DOHH2 (cell line): ENCODE results near the gene PPM1F.

ENCODE experiments used
- H3F3A ChIP-seq: fragments of 200-600 bp; sonication (generic), shearing (Covaris generic); 2 replicates; pipeline ENCODE4 v1.6.0; 2016; ENCODE audit warnings: antibody characterized with exemption, mild to moderate bottlenecking; ENCODE audit not compliant: control insufficient read depth, insufficient read depth
- H3K27ac ChIP-seq: fragments of 200-600 bp; sonication (generic); 2 replicates; pipeline ENCODE4 v1.5.1; 2014; ENCODE audit warnings: low read depth, mild to moderate bottlenecking, low read length, moderate library complexity
- H3K27me3 ChIP-seq: fragments of 200-600 bp; sonication (generic); 2 replicates; pipeline ENCODE4 v1.6.1; 2014; ENCODE audit warnings: mild to moderate bottlenecking, low read length, mixed read lengths; ENCODE audit not compliant: control insufficient read depth
- H3K36me3 ChIP-seq: fragments of 200-600 bp; sonication (generic); 2 replicates; pipeline ENCODE4 v1.6.1; 2014; ENCODE audit warnings: mild to moderate bottlenecking, low read length, moderate library complexity, mixed read lengths; ENCODE audit not compliant: control insufficient read depth
- H3K4me1 ChIP-seq: fragments of 200-600 bp; sonication (generic); 2 replicates; pipeline ENCODE4 v1.6.1; 2014; ENCODE audit warnings: mild to moderate bottlenecking, low read length, mixed read lengths; ENCODE audit not compliant: control insufficient read depth
- H3K4me2 ChIP-seq: fragments of 200-600 bp; sonication (generic); 2 replicates; pipeline ENCODE4 v1.6.0; 2014; ENCODE audit warnings: mild to moderate bottlenecking, low read length, moderate library complexity
- H3K4me3 ChIP-seq: fragments of 200-600 bp; sonication (generic); 2 replicates; pipeline ENCODE4 v1.5.1; 2014; ENCODE audit warnings: mild to moderate bottlenecking, low read length, mixed read lengths
- H3K79me2 ChIP-seq: fragments of 200-600 bp; sonication (generic); 2 replicates; pipeline ENCODE4 v1.6.1; 2014; ENCODE audit warnings: mild to moderate bottlenecking, low read length, mixed read lengths; ENCODE audit not compliant: control insufficient read depth
- H3K9me2 ChIP-seq: fragments of 200-600 bp; sonication (generic); replicated peaks from 2 replicates; pipeline ENCODE4 v1.6.1; 2014; ENCODE audit warnings: mild to moderate bottlenecking, low read length, mixed read lengths; ENCODE audit not compliant: control insufficient read depth
- H3K9me3 ChIP-seq: fragments of 200-600 bp; sonication (generic); 2 replicates; pipeline ENCODE4 v1.6.1; 2014; ENCODE audit warnings: antibody characterized with exemption, low read length, mixed read lengths; ENCODE audit not compliant: control insufficient read depth, insufficient read depth
- H4K20me1 ChIP-seq: fragments of 200-600 bp; sonication (generic); 2 replicates; pipeline ENCODE4 v1.6.0; 2014; ENCODE audit warnings: low read depth, mild to moderate bottlenecking, antibody characterized with exemption, low read length, moderate library complexity; ENCODE audit not compliant: control insufficient read depth, insufficient read depth
- EZH2phosphoT487 ChIP-seq: fragments of 200-600 bp; sonication (generic); IDR thresholded peaks from 2 replicates; pipeline ENCODE4 v1.6.1; 2017; ENCODE audit warnings: borderline replicate concordance, mild to moderate bottlenecking, antibody characterized with exemption, low read length, moderate library complexity, mixed read lengths
- TF ChIP-seq, protein P1 (sequence below): fragments of 200-600 bp; sonication (generic); IDR thresholded peaks from one replicate; pipeline ENCODE4 v1.5.1; 2014; ENCODE audit warnings: antibody characterized with exemption, mild to moderate bottlenecking, low read depth, low read length; ENCODE audit not compliant: poor library complexity, severe bottlenecking

PPM1F gene

DNA sequence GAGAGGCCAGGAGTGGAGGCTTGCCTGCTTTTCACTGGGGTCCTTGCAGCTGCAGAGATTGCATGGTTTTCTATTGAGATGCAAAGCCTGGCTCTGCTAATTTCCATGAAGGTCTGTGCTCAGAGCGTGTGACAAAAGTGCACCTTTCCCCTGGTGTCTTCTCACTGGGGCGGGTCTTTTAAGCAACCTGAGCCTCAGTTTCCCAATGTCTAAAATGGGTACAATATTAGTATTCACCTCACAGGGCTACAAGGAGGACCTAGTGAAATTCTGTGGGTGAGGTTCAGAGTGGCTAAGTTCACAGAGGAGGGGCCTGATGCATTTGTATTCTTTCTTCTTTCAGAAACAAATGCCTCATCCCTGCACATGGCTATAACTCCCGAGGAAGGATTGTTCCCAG lies 20.3 kb downstream of the PPM1F start:
- H3K27me3 ChIP-seq: no peaks in the 10 kb centered on the region
- H4K20me1 ChIP-seq: no peaks in the 10 kb centered on the region
- no peak overlapping the region for H3K4me2 ChIP-seq
- peaks cover 15% of the 10 kb centered on the region for H3K4me1 ChIP-seq
- TF ChIP-seq, protein P1, sequence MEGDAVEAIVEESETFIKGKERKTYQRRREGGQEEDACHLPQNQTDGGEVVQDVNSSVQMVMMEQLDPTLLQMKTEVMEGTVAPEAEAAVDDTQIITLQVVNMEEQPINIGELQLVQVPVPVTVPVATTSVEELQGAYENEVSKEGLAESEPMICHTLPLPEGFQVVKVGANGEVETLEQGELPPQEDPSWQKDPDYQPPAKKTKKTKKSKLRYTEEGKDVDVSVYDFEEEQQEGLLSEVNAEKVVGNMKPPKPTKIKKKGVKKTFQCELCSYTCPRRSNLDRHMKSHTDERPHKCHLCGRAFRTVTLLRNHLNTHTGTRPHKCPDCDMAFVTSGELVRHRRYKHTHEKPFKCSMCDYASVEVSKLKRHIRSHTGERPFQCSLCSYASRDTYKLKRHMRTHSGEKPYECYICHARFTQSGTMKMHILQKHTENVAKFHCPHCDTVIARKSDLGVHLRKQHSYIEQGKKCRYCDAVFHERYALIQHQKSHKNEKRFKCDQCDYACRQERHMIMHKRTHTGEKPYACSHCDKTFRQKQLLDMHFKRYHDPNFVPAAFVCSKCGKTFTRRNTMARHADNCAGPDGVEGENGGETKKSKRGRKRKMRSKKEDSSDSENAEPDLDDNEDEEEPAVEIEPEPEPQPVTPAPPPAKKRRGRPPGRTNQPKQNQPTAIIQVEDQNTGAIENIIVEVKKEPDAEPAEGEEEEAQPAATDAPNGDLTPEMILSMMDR: no peak
- TF ChIP-seq EZH2phosphoT487: no peak
- H3K4me3 ChIP-seq: no peak overlapping the region
- H3K27ac ChIP-seq: no peak overlapping the region
- no peaks in the 10 kb centered on the region for H3K79me2 ChIP-seq
- no peaks in the 10 kb centered on the region for H3K9me3 ChIP-seq
- peaks cover 3% of the 10 kb centered on the region; the same call in 1 of the 2 replicates for H3K36me3 ChIP-seq
- no peaks in the 10 kb centered on the region for H3F3A ChIP-seq
- H3K9me2 ChIP-seq: no peaks in the 10 kb centered on the region

GRCh38 chr22:21931056-21931455 lies 21.6 kb downstream of the PPM1F start:
- Histone ChIP-seq H3K9me3 (no peaks in the 10 kb centered on the region), H3K79me2 (no peaks in the 10 kb centered on the region), H4K20me1 (no peaks in the 10 kb centered on the region), H3K4me1 (peaks cover 5% of the 10 kb centered on the region), H3F3A (no peaks in the 10 kb centered on the region), H3K4me3 (no peak overlapping the region), H3K27ac (no peak overlapping the region), H3K27me3 (no peaks in the 10 kb centered on the region), H3K9me2 (no peaks in the 10 kb centered on the region), H3K36me3 (peaks cover 3% of the 10 kb centered on the region; the same call in 1 of the 2 replicates), H3K4me2 (no peak overlapping the region)
- TF ChIP-seq EZH2phosphoT487: no peak
- TF ChIP-seq, protein P1: no peak

DNA sequence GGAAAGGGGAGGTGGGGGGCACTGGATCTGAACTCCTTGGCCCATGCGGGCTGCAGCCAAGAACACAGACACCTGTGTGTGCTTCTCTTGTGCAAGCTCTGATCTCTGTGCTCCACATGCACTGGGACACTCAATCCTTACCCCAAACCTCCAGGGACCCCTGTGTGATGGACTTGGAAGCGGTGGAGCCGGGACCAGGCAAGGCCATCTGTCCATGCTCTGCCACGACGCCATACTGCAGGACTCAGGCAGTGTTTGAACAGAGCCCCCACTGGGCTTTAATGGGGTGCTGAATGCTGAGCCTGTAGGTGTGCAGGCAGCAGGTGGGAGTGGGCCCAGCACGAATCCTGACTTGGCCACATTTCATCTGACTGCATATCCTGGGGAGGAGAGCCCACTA lies 23.4 kb downstream of the PPM1F start:
- H3K9me3 ChIP-seq: no peaks in the 10 kb centered on the region
- H3K4me2 ChIP-seq: no peak overlapping the region
- H3K4me3 ChIP-seq: no peak overlapping the region
- H3K27ac ChIP-seq: no peak overlapping the region
- TF ChIP-seq, protein P1: no peak
- TF ChIP-seq EZH2phosphoT487: no peak
- no peaks in the 10 kb centered on the region for H4K20me1 ChIP-seq
- no peaks in the 10 kb centered on the region for H3K27me3 ChIP-seq
- H3K4me1 ChIP-seq: 0 out of 2 replicates have a peak, but pooled peaks cover 3% of the 10 kb centered on the region
- no peaks in the 10 kb centered on the region for H3K79me2 ChIP-seq
- no peaks in the 10 kb centered on the region for H3F3A ChIP-seq
- H3K9me2 ChIP-seq: no peaks in the 10 kb centered on the region
- peaks cover 3% of the 10 kb centered on the region; the same call in 1 of the 2 replicates for H3K36me3 ChIP-seq

GRCh38 chr22:21928048-21928447 lies 24.6 kb downstream of the PPM1F start:
- H3K9me2 ChIP-seq: no peaks in the 10 kb centered on the region
- no peaks in the 10 kb centered on the region for H3K9me3 ChIP-seq
- H3K27me3 ChIP-seq: no peaks in the 10 kb centered on the region
- no peak overlapping the region for H3K4me3 ChIP-seq
- no peaks in the 10 kb centered on the region for H3K79me2 ChIP-seq
- TF ChIP-seq EZH2phosphoT487: no peak
- TF ChIP-seq, protein P1: no peak
- H3F3A ChIP-seq: no peaks in the 10 kb centered on the region
- H3K36me3 ChIP-seq: peaks cover 3% of the 10 kb centered on the region; the same call in 1 of the 2 replicates
- no peaks in the 10 kb centered on the region for H4K20me1 ChIP-seq
- H3K4me2 ChIP-seq: no peak overlapping the region
- H3K4me1 ChIP-seq: 0 out of 2 replicates have a peak, but pooled peaks cover 3% of the 10 kb centered on the region
- H3K27ac ChIP-seq: no peak overlapping the region
